IPS-18a (cell line): ENCODE data around the gene TFF2.

ENCODE experiments used
- H3K27ac ChIP-seq: one replicate; pipeline ENCODE4 v1.5.1; 2013; ENCODE audit warnings: low read length
- H3K27me3 ChIP-seq: one replicate; pipeline ENCODE4 v1.6.1; 2013; ENCODE audit warnings: mild to moderate bottlenecking, low read length; ENCODE audit not compliant: control insufficient read depth, insufficient read depth
- H3K36me3 ChIP-seq: one replicate; pipeline ENCODE4 v1.6.1; 2013; ENCODE audit warnings: low read depth, low read length; ENCODE audit not compliant: control insufficient read depth
- H3K4me1 ChIP-seq: one replicate; pipeline ENCODE4 v1.6.1; 2013; ENCODE audit warnings: low read depth, low read length; ENCODE audit not compliant: control insufficient read depth
- H3K4me3 ChIP-seq: one replicate; pipeline ENCODE4 v1.5.1; 2013; ENCODE audit warnings: low read length
- H3K9ac ChIP-seq: one replicate; pipeline ENCODE4 v1.6.1; 2013; ENCODE audit warnings: mild to moderate bottlenecking, low read length, moderate library complexity
- H3K9me3 ChIP-seq: one replicate; pipeline ENCODE4 v1.6.1; 2013; ENCODE audit warnings: low read depth, low read length; ENCODE audit not compliant: control insufficient read depth

Gene TFF2

DNA sequence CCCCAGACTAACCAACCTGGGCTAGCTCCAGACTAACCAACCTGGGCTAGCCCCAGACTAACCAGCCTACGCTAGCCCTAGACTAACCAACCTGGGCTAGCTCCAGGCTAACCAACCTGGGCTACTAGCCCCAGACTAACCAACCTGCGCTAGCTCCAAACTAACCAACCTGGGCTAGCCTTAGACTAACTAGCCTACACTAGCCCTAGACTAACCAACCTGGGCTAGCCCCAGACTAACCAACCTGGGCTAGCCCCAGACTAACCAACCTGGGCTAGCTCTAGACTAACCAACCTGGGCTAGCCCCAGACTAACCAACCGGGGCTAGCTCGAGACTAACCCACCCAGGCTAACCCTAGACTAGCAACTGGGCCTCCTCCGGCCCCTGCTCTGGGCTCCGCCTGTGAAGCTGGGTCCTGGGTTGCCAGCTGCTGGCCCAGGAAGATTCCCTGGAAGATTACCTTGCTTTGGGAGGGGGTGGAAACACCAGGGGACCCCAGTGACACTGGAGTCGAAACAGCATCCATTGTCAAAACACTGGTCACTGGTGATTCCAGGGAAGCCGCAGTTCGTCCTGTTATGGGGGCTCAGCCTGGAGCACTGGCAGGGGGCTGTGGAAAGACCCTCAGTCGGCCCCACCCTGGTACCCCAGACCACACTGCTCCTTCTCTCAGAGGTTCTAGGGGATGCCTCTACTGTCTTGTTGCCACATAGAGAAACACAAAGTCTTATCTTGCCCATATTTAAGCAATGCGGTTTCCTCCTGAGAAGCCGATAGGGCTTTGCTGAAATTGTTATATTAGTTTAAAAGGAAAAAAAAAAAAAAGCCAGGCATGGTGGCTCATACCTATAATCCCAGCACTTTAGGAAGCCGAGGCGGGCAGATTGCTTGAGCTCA is 1.1 kb downstream of the TFF2 start:
- no peaks in the 10 kb centered on the region for H3K27me3 ChIP-seq
- no peak overlapping the region for H3K27ac ChIP-seq
- H3K4me1 ChIP-seq: no peaks in the 10 kb centered on the region
- H3K4me3 ChIP-seq: no peak overlapping the region
- H3K9ac ChIP-seq: no peak overlapping the region
- H3K9me3 ChIP-seq: no peaks in the 10 kb centered on the region
- H3K36me3 ChIP-seq: no peaks in the 10 kb centered on the region

DNA sequence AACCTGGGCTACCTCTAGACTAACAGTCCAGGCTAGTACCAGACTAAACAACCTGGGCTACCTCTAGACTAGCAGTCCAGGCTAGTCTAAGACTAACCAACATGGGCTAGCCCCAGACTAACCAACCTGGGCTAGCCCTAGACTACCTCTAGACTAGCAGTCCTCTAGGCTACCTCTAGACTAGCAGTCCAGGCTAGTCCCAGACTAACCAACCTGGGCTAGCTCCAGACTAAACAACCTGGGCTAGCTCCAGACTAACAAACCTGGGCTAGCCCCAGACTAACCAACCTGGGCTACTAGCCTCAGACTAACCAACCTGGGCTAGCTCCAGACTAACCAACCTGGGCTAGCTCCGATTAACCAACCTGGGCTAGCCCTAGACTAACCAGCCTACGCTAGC is 2.0 kb downstream of the TFF2 start:
- H3K4me1 ChIP-seq: no peaks in the 10 kb centered on the region
- H3K36me3 ChIP-seq: no peaks in the 10 kb centered on the region
- no peaks in the 10 kb centered on the region for H3K27me3 ChIP-seq
- no peak overlapping the region for H3K4me3 ChIP-seq
- H3K27ac ChIP-seq: no peak overlapping the region
- no peak overlapping the region for H3K9ac ChIP-seq
- H3K9me3 ChIP-seq: no peaks in the 10 kb centered on the region

DNA sequence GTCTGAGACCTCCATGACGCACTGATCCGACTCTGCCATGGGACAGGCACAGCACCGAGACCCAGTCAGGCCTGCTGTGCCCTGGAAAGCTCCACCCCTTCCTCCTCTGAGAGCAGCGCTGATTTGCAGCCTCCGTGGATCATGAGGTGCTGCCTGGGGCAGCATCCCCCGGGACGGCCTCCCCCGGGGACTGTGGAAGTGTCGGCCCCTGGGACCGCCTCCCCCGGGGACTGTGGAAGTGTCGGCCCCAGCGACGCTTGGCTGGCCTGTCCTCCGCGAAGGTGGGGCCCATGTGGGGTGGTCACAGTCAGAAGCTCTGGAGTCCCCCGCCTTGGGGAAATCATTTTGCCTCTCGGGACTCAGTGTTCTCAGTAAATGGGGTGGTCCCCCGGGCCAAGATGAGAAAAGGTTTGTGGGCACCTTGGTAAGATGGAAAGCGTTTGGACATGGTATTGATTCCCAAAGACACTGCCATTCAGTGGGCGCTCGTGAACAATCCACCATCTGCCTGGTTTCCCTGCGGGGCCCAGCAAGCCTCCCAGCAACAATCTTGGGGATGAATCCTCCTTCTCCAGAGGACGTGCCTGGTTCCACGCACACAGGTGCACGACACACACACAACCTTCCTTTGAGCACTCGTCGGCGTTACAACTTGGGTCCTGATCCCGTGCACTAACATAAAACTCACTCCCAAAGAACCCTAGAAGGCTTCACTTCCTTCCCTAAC is 3.0 kb downstream of the TFF2 start:
- Histone ChIP-seq H3K9ac (no peak overlapping the region), H3K9me3 (no peaks in the 10 kb centered on the region), H3K4me3 (no peak overlapping the region), H3K4me1 (no peaks in the 10 kb centered on the region), H3K27ac (no peak overlapping the region), H3K36me3 (no peaks in the 10 kb centered on the region), H3K27me3 (no peaks in the 10 kb centered on the region)

DNA sequence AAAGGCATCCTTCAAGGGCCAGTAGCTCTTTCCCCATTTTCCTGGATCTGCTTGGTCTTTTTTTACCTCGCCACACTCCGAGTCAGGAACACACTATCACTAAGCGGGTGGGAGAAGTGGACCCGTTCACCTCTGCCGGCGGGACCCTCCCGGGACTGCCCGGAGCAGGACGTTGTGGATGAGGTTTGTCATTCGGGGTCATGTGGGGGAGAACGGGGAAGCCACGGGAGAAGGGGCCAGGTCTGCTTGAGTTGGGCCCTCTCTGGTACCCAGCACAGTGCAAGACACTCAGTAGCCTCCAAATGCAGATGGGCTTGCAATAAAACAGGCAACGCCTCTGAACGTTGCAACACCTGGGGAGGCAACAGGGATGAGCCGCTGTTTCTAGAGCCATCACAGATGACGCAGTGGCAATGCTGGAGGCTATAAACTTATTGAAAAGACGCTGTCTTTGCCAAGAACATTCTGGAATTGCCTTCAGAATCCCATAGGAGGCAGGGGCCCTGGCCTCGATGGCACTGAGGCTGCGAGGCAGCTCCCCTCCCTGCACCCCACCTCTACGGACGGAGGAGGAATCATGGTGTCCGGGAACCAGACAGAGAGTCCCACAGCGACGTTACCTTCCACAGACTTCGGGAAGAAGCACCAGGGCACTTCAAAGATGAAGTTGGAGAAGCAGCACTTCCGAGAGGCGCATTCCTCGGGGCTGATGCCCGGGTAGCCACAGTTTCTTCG is 3.8 kb downstream of the TFF2 start:
- H3K27me3 ChIP-seq: no peaks in the 10 kb centered on the region
- peaks cover 3% of the 10 kb centered on the region for H3K4me1 ChIP-seq
- H3K9ac ChIP-seq: no peak overlapping the region
- no peaks in the 10 kb centered on the region for H3K36me3 ChIP-seq
- no peak overlapping the region for H3K4me3 ChIP-seq
- H3K27ac ChIP-seq: no peak overlapping the region
- H3K9me3 ChIP-seq: no peaks in the 10 kb centered on the region

DNA sequence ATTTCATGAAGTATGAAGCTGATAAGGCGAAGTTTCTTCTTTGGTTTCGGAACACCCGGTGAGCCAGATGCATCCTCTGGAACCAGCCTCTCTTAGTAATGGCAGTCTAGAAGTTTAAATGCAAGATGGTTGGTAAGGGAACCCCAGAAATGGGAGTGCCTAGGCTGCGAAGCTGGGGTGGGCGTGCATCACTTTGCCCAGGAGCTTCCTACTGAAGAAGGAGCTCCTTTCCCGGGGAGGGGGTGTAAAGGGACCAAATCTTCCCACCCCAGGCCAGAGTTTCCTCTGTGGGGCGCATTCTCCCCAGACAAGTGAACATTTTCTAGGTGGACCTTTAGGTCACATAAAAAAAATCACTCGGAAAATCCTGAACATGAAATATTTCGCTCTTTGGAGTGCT is 4.4 kb downstream of the TFF2 start:
- Histone ChIP-seq H3K9ac (no peak overlapping the region), H3K27me3 (no peaks in the 10 kb centered on the region), H3K27ac (no peak overlapping the region), H3K9me3 (no peaks in the 10 kb centered on the region), H3K4me3 (no peak overlapping the region), H3K4me1 (peaks cover 4% of the 10 kb centered on the region), H3K36me3 (no peaks in the 10 kb centered on the region)

DNA sequence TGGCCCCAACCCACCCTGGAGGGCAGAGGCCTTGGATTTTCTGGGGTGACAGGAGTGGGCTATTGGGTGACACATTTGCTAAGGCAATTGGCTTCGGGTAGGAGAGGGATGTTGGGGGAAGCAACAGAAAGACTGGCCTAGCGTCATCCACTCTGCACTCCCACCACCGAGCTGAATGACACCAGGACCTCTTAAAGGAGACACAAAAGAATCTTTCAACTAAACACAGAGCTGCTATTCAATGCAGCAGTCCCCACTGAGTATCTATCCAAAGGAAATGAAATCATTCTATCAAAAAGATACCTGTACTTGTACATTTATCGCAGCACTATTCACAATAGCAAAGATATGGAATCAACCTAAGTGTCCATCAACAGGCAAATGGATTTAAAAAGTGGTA is 6.2 kb downstream of the TFF2 start:
- no peak overlapping the region for H3K27ac ChIP-seq
- no peaks in the 10 kb centered on the region for H3K27me3 ChIP-seq
- H3K4me1 ChIP-seq: peaks cover 4% of the 10 kb centered on the region

DNA sequence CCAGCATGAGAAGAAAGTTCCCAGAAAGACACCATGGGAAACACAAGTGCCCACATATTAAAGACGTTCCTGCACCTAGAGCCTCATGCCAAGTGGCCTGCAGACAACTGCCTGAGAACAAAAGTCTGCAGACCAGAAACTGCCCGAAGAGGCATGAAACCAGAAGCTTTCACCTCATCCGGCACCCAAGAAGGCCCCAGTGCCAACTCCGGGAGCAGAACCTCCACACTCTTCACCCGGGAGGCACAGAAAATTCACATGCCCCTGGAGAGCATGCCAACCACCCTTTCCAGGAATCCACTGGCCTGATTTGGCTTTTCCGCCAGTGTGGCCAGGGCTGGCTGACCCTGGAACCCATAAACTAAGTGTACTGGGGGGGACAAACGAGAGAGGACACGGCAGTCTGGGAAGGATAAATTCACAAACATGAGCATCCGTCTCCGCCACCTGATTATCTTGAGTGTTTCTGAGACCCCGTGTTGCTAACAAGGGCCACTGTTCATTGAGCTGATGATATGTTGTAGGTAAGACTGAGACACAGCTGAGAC is 6.8 kb downstream of the TFF2 start:
- Histone ChIP-seq H3K36me3 (no peaks in the 10 kb centered on the region), H3K4me3 (no peak overlapping the region), H3K27ac (no peak overlapping the region), H3K9me3 (no peaks in the 10 kb centered on the region), H3K4me1 (peaks cover 4% of the 10 kb centered on the region), H3K9ac (no peak overlapping the region), H3K27me3 (no peaks in the 10 kb centered on the region)

More for the DNA sequence above, 6.2 kb downstream of the TFF2 start:
- H3K9me3 ChIP-seq: no peaks in the 10 kb centered on the region
- no peaks in the 10 kb centered on the region for H3K36me3 ChIP-seq
- no peak overlapping the region for H3K9ac ChIP-seq
- no peak overlapping the region for H3K4me3 ChIP-seq

DNA sequence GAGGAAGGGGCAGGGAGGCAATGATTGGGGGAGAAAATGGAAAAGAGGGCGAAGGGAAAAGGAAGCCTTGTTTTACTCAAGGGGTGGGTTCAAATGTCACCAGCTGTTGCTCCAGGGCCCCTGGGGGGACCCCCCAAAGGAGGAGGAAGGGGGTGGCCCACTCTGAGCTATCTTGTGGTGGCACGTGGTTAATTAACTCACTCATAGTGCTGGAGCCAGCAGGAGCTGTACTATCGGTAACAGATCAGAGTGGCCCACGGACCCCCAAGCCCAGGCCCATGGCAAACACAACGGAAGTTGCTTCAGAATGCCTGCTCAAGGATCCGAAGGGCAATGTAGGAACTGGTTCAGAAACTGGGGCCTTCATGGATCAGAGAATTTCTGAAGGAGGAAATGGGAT is 7.2 kb downstream of the TFF2 start:
- Histone ChIP-seq H3K9ac (no peak overlapping the region), H3K4me3 (no peak overlapping the region), H3K27ac (no peak overlapping the region), H3K4me1 (peaks cover 4% of the 10 kb centered on the region), H3K36me3 (no peaks in the 10 kb centered on the region), H3K9me3 (no peaks in the 10 kb centered on the region), H3K27me3 (no peaks in the 10 kb centered on the region)

DNA sequence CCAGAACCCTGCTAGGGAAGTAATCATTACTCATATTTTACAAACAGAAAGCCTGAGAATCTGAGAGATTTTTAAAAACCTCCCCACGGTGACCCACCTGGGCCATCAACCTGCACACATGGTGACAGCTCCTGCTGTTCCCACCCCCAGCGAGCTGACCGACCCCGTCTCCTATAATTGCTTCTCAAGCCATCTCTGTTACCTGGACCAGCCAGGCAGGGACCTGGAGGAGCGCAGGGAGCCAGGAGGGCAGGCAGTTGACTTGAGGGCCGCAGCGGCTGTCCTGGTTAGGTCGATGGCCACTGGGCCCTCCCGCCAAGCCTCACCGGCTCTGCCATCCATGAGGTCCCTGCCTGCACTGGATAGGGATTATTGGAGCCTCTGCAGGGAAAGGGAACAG is 7.7 kb downstream of the TFF2 start:
- Histone ChIP-seq H3K27ac (no peak overlapping the region), H3K36me3 (no peaks in the 10 kb centered on the region), H3K9me3 (no peaks in the 10 kb centered on the region), H3K4me1 (peaks cover 8% of the 10 kb centered on the region), H3K27me3 (no peaks in the 10 kb centered on the region), H3K4me3 (no peak overlapping the region), H3K9ac (no peak overlapping the region)

DNA sequence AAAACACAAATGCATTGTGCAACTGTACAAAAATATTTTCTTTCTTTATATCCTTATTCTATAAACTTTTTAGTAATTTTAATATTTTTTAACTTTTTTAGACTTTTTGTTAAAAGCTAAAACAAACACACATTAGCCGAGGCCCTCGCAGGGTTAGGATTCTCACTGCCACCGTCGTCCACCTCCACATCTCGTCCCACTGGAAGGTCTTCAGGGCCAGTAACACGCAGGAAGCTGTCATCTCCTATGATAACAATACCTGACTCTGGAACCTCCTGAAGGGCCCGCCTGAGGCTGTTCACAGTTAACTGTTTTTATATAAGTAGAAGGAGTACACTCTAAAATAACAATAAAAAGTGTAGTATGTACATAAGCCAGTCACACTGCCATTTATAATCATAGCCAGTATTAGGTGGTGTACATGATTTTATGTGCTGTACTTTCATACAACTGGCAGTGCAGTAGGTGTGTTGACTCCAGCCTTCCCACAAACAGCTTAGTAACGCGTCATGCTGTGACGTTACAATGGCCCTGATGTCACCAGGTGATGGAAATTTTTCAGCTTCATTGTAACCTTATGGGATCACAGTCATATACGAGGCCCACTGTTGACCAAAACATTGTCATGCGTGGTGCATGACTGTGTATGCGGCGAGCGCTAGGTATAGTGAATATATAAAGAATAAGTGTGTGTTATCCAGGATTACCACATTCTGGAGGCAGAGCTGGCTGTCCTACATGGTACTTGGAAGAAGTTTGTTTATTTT is 8.8 kb downstream of the TFF2 start:
- no peaks in the 10 kb centered on the region for H3K27me3 ChIP-seq
- H3K9ac ChIP-seq: no peak overlapping the region
- H3K27ac ChIP-seq: no peak overlapping the region
- no peak overlapping the region for H3K4me3 ChIP-seq
- peaks cover 10% of the 10 kb centered on the region for H3K4me1 ChIP-seq
- H3K9me3 ChIP-seq: no peaks in the 10 kb centered on the region
- no peaks in the 10 kb centered on the region for H3K36me3 ChIP-seq
